GM12878 (cell line): ENCODE data around the gene CLEC16A. TPM values are rescaled to one million over a fixed set of nuclear protein-coding genes. Genes with fewer than 3 reads are reported as not detected.

Source experiments
- ATAC-seq: fragments of 200-7000 bp; cut with Tn5 transposase; 3 replicates; pipeline ENCODE4 v1.9.1; 2020; ENCODE audit warnings: mild to moderate bottlenecking, moderate library complexity
- BruUV-seq: library from RNA; stranded (reverse); fragments of 400-500 nt; replicated peaks from 2 replicates; lab custom pipeline; 2021; lab: Mats Ljungman, UMichigan
- CTCF ChIA-PET: fragments of 300-600 bp; sonication (Branson Sonifier 250); formaldehyde crosslinking; extraction: SDS; loops from one replicate; lab custom pipeline; 2021; ENCODE audit warnings: inconsistent platforms; lab: Yijun Ruan, JAX
- POLR2A ChIA-PET: fragments of 350-600 bp; formaldehyde crosslinking; extraction: SDS; loops from one replicate; lab custom pipeline; 2021; ENCODE audit warnings: inconsistent platforms; lab: Charles Lee
- RAD21 ChIA-PET: fragments of 300-600 bp; sonication (Branson Sonifier 250); formaldehyde crosslinking; loops from one replicate; lab custom pipeline; 2023; ENCODE audit warnings: antibody characterized with exemption; ENCODE audit not compliant: unreplicated experiment; lab: Charles Lee
- SMC1A ChIA-PET: fragments of 300-600 bp; sonication (Branson Sonifier 250); formaldehyde crosslinking; loops from one replicate; lab custom pipeline; 2023; ENCODE audit not compliant: unreplicated experiment, uncharacterized antibody; lab: Charles Lee
- DNase-seq: peaks from one replicate; pipeline ENCODE4 v3.0.0-alpha.2; 2011; ENCODE audit warnings: low read depth, low spot score
- FAIRE-seq: peaks from 3 replicates; lab custom pipeline; 2011; peaks lifted over from hg19 to GRCh38; lab: Jason Lieb, UNC
- H2AFZ ChIP-seq: 2 replicates; pipeline ENCODE4 v1.6.0; 2011; ENCODE audit warnings: low read depth, low read length, control low read depth; ENCODE audit not compliant: control insufficient read depth
- H3K27ac ChIP-seq: 2 replicates; pipeline ENCODE4 v1.5.1; 2011; ENCODE audit warnings: control low read depth; ENCODE audit not compliant: control insufficient read depth, insufficient read depth
- H3K27me3 ChIP-seq, 2 experiments: replicated peaks in 1 of 2; 2 replicates each; pipeline versions ENCODE4 v1.6.0 to v1.6.1; 2011; ENCODE audit warnings: low read length in 1 of 2; ENCODE audit not compliant: control insufficient read depth in 2 of 2, insufficient read depth in 2 of 2
- H3K36me3 ChIP-seq, 2 experiments: 2 replicates each; pipeline ENCODE4 v1.5.1; 2011; ENCODE audit warnings: low read length in 1 of 2; ENCODE audit not compliant: control insufficient read depth in 2 of 2, insufficient read depth in 2 of 2
- H3K4me1 ChIP-seq: 2 replicates; pipeline ENCODE4 v1.6.1; 2011; ENCODE audit warnings: mild to moderate bottlenecking, low read length, moderate library complexity, mixed read lengths; ENCODE audit not compliant: control insufficient read depth, insufficient read depth
- H3K4me2 ChIP-seq: 2 replicates; pipeline ENCODE4 v1.6.0; 2011; ENCODE audit warnings: control low read depth; ENCODE audit not compliant: control insufficient read depth, insufficient read depth
- H3K4me3 ChIP-seq: fragments of 200-600 bp; sonication (generic); 2 replicates; pipeline ENCODE4 v1.5.1; 2016
- H3K79me2 ChIP-seq: 2 replicates; pipeline ENCODE4 v1.6.0; 2011; ENCODE audit warnings: low read length; ENCODE audit not compliant: control insufficient read depth, insufficient read depth
- H3K9ac ChIP-seq: 2 replicates; pipeline ENCODE4 v1.8.0; 2011; ENCODE audit warnings: low read length, control low read depth, mixed read lengths; ENCODE audit not compliant: control insufficient read depth, insufficient read depth
- H3K9me3 ChIP-seq: replicated peaks from 3 replicates; pipeline ENCODE4 v1.5.1; 2011; ENCODE audit warnings: mild to moderate bottlenecking, low read length; ENCODE audit not compliant: control insufficient read depth, insufficient read depth
- H4K20me1 ChIP-seq: 2 replicates; pipeline ENCODE4 v1.6.0; 2011; ENCODE audit not compliant: control insufficient read depth, insufficient read depth
- CBX5 ChIP-seq: sonication (generic); IDR thresholded peaks from 2 replicates; pipeline ENCODE4 v1.6.1; 2016; ENCODE audit warnings: low read depth, moderate library complexity, mild to moderate bottlenecking, inconsistent platforms
- CREM ChIP-seq: IDR thresholded peaks from 2 replicates; pipeline ENCODE4 v1.6.1; 2014; ENCODE audit warnings: antibody characterized with exemption, low read depth
- CTCF ChIP-seq, 3 experiments: IDR thresholded peaks in 2 of 3; conservative IDR thresholded peaks in 1 of 3; 2 replicates each; pipeline ENCODE4 v1.5.1; 2011; ENCODE audit warnings: low read depth in 3 of 3, low read length in 3 of 3, mild to moderate bottlenecking in 3 of 3, control low read depth in 2 of 3, moderate library complexity in 2 of 3, inconsistent platforms in 1 of 3, mixed read lengths in 1 of 3; ENCODE audit not compliant: control insufficient read depth in 2 of 3, insufficient read depth in 1 of 3; ENCODE audit errors: extremely low read depth in 1 of 3
- EP300 ChIP-seq, 2 experiments: fragments of 150-350 bp in 1 of 2; IDR thresholded peaks; 2 replicates each; pipeline ENCODE4 v1.6.1; 2011 to 2012; ENCODE audit warnings: low read depth in 2 of 2, low read length in 2 of 2, borderline replicate concordance in 1 of 2, improper control_type of control experiment in 1 of 2, inconsistent platforms in 1 of 2; ENCODE audit not compliant: control insufficient read depth in 1 of 2
- EZH2 ChIP-seq: IDR thresholded peaks from 2 replicates; pipeline ENCODE4 v1.6.1; 2012; ENCODE audit warnings: low read depth, mild to moderate bottlenecking, control low read depth, inconsistent platforms, low read length, borderline replicate concordance; ENCODE audit not compliant: control insufficient read depth
- HDAC2 ChIP-seq: fragments of 200-600 bp; sonication (generic); IDR thresholded peaks from 2 replicates; pipeline ENCODE4 v1.6.1; 2017
- IKZF2 ChIP-seq, 2 experiments: fragments of 450-650 bp; IDR thresholded peaks; 2 replicates each; pipeline ENCODE4 v1.6.1; 2017; ENCODE audit warnings: mild to moderate bottlenecking in 2 of 2, moderate library complexity in 2 of 2
- IRF3 ChIP-seq: fragments of 450-650 bp; IDR thresholded peaks from 2 replicates; pipeline ENCODE4 v1.6.1; 2014; ENCODE audit warnings: mild to moderate bottlenecking
- JUND ChIP-seq: IDR thresholded peaks from 2 replicates; pipeline ENCODE4 v1.6.1; 2012; ENCODE audit warnings: low read depth, mild to moderate bottlenecking, low read length, improper control_type of control experiment, moderate library complexity
- MXI1 ChIP-seq: fragments of 150-350 bp; IDR thresholded peaks from 2 replicates; pipeline ENCODE4 v1.6.1; 2011; ENCODE audit warnings: low read depth, mild to moderate bottlenecking, inconsistent platforms, low read length, improper control_type of control experiment
- NFYA ChIP-seq: IDR thresholded peaks from 2 replicates; pipeline ENCODE4 v1.6.1; 2011; ENCODE audit warnings: low read depth, mild to moderate bottlenecking, low read length, improper control_type of control experiment, borderline replicate concordance
- PAX8 ChIP-seq: fragments of 450-650 bp; IDR thresholded peaks from 2 replicates; pipeline ENCODE4 v1.6.1; 2017; ENCODE audit warnings: mild to moderate bottlenecking, moderate library complexity
- RAD51 ChIP-seq: fragments of 450-650 bp; IDR thresholded peaks from 2 replicates; pipeline ENCODE4 v1.6.1; 2016; ENCODE audit warnings: moderate library complexity, mild to moderate bottlenecking, inconsistent platforms
- RELA ChIP-seq: fragments of 450-650 bp; IDR thresholded peaks from 2 replicates; pipeline ENCODE4 v1.8.0; 2014; ENCODE audit warnings: borderline replicate concordance; ENCODE audit not compliant: partially characterized antibody
- STAT3 ChIP-seq: IDR thresholded peaks from 2 replicates; pipeline ENCODE4 v1.6.1; 2011; ENCODE audit warnings: low read depth, low read length, improper control_type of control experiment
- YBX1 ChIP-seq: fragments of 450-650 bp; IDR thresholded peaks from 2 replicates; pipeline ENCODE4 v1.6.1; 2016; ENCODE audit warnings: antibody characterized with exemption
- YY1 ChIP-seq: IDR thresholded peaks from 2 replicates; pipeline ENCODE4 v1.6.1; 2011; ENCODE audit warnings: low read depth, mild to moderate bottlenecking, low read length
- ZNF384 ChIP-seq: IDR thresholded peaks from 2 replicates; pipeline ENCODE4 v1.6.1; 2012; ENCODE audit warnings: low read depth, mild to moderate bottlenecking, low read length, improper control_type of control experiment, borderline replicate concordance
- WGBS: methylation state at CpG from one replicate; pipeline ENCODE4 v1.1.6; 2016; ENCODE audit warnings: low lambda C conversion rate; ENCODE audit not compliant: insufficient replicate concordance, insufficient coverage; ENCODE audit errors: missing lambda C conversion rate; 5-methylcytosine and 5-hydroxymethylcytosine counted together
- in situ Hi-C: fragments of 300-500 bp; cut with MboI; formaldehyde crosslinking; loops from 9 replicates; pipeline ENCODE4 v1.14.3; 2018; ENCODE audit warnings: mixed read lengths
- intact Hi-C: fragments of 100-400 bp; cut with micrococcal nuclease; formaldehyde crosslinking; loops from one replicate; pipeline ENCODE4 v1.14.2; 2022; ENCODE audit not compliant: unreplicated experiment
- polyA plus RNA-seq, 11 experiments: library from polyadenylated mRNA; depleted of rRNA in 4 of 11; unstranded in 6 of 11; stranded (reverse) in 5 of 11; fragments of >200 nt; fragmentation: Nextera tagmentation in 4 of 11; fragmentation: Illumina TruSeq in 1 of 11; extraction: Ambion mirVana in 4 of 11; extraction: Trizol in 1 of 11; gene quantifications; 1 replicate in 1 of 11; 2 replicates in 10 of 11; pipeline versions ENCODE4 v1.2.1 to v1.2.3, GENCODE V29; 2011 to 2016; ENCODE audit warnings: inconsistent platforms in 2 of 11, missing spikeins in 2 of 11, low read depth in 1 of 11
- total RNA-seq, 4 experiments: library from RNA; depleted of rRNA in 3 of 4; stranded (reverse); fragments of >200 nt in 3 of 4; fragmentation: Illumina TruSeq in 1 of 4; extraction: Trizol in 1 of 4; gene quantifications; 2 replicates each; pipeline versions ENCODE4 v1.2.1 to v1.2.3, GENCODE V29; 2013 to 2021
- TF ChIP-seq, protein P1 (sequence below): fragments of 450-650 bp; IDR thresholded peaks from 2 replicates; pipeline ENCODE4 v1.6.1; 2017; ENCODE audit warnings: low read depth, mild to moderate bottlenecking, moderate library complexity

Gene CLEC16A
- total and polyA plus RNA-seq, 10 of the 15 experiments (the other 5 are each of a cell fraction or from before 2014, with no cell fraction given): 1.5 to 28.8 (median 19.2) TPM

DNA sequence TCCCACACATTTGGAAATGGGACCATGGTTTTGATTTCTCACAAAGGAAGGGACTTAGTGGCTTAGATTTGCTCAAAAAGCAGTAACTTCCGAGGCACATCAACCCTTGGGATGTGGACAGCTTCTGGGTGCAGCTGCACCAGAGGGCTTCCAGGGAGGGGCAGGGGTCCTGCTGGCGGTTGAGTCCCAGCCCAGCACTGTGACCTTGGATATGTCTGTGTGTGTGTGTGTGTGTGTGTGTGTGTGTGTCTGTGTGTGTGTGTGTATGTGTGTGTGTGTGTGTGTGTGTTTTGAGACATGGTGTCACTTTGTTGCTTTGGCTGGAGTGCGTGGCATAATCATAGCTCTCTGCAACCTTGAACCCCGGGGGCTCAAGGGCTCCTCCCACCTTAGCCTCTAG is 130.8 kb downstream of the CLEC16A start:
- no TSS peak for BruUV-seq
- no peak overlapping the region for H3K9ac ChIP-seq
- no peak for TF ChIP-seq ZNF384
- no peak for TF ChIP-seq JUND
- no peak for TF ChIP-seq YY1
- TF ChIP-seq PAX8: no peak
- no peak for TF ChIP-seq YBX1
- TF ChIP-seq RAD51: no peak
- TF ChIP-seq CTCF (IDR thresholded peaks at IDR 0.05 in 2 of 3, conservative IDR thresholded peaks at IDR 0.05 in 1 of 3; ENCODE audit: control insufficient read depth in 2 of 3, extremely low read depth in 1 of 3, insufficient read depth in 1 of 3, low read depth in 3 of 3, low read length in 3 of 3): no peak
- no peak for TF ChIP-seq NFYA
- TF ChIP-seq HDAC2: no peak
- no peak for TF ChIP-seq MXI1
- TF ChIP-seq CREM: no peak
- TF ChIP-seq EP300 (IDR thresholded peaks at IDR 0.05; ENCODE audit: borderline replicate concordance in 1 of 2, control insufficient read depth in 1 of 2, low read depth in 2 of 2, low read length in 2 of 2): no peak
- TF ChIP-seq, protein P1, sequence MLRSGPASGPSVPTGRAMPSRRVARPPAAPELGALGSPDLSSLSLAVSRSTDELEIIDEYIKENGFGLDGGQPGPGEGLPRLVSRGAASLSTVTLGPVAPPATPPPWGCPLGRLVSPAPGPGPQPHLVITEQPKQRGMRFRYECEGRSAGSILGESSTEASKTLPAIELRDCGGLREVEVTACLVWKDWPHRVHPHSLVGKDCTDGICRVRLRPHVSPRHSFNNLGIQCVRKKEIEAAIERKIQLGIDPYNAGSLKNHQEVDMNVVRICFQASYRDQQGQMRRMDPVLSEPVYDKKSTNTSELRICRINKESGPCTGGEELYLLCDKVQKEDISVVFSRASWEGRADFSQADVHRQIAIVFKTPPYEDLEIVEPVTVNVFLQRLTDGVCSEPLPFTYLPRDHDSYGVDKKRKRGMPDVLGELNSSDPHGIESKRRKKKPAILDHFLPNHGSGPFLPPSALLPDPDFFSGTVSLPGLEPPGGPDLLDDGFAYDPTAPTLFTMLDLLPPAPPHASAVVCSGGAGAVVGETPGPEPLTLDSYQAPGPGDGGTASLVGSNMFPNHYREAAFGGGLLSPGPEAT: no peak
- TF ChIP-seq IRF3: no peak
- TF ChIP-seq STAT3: no peak
- no peak for TF ChIP-seq CBX5
- no peak for TF ChIP-seq IKZF2 (IDR thresholded peaks at IDR 0.05)
- no peak for TF ChIP-seq RELA
- TF ChIP-seq EZH2: no peak
- no peaks in the 10 kb centered on the region for H3K9me3 ChIP-seq
- no peaks in the 10 kb centered on the region; a peak in 2 of 4 replicates for H3K36me3 ChIP-seq
- no peak overlapping the region for H2AFZ ChIP-seq
- no peak overlapping the region for H3K4me2 ChIP-seq
- SMC1A ChIA-PET: interaction anchor here (0.6 to 2.2 kb wide), 18 partner anchors 8 to 281 kb away, joined by 3 to 22 read pairs (median 5); no protein-coding TSS in a partner anchor
- H4K20me1 ChIP-seq: no peaks in the 10 kb centered on the region
- H3K4me3 ChIP-seq: no peak overlapping the region
- CTCF ChIA-PET: interaction anchor here (1.1 to 2.2 kb wide), 5 partner anchors 32 to 281 kb away, joined by 3 to 15 read pairs (median 6); partner anchors contain the start of gene SOCS1
- H3K79me2 ChIP-seq: no peaks in the 10 kb centered on the region
- no peak overlapping the region for H3K27ac ChIP-seq
- peaks cover 46% of the 10 kb centered on the region for H3K4me1 ChIP-seq
- POLR2A ChIA-PET: interaction anchor here (0.5 to 1.5 kb wide), 7 partner anchors 9 to 178 kb away, joined by 3 to 10 read pairs (median 5); no protein-coding TSS in a partner anchor
- no peak for FAIRE-seq
- intact Hi-C loops: loop anchor here (5.0 to 10.0 kb wide), 5 partner anchors 93 to 280 kb away; partner anchors contain the start of gene SOCS1
- RAD21 ChIA-PET: interaction anchor here (0.5 to 2.1 kb wide), 14 partner anchors 20 to 180 kb away, joined by 3 to 19 read pairs (median 6); partner anchors contain the start of gene SOCS1
- no peak for DNase-seq
- WGBS: 100% methylated on average over 3 of the region's 4 CpGs
- no peaks in the 10 kb centered on the region for H3K27me3 ChIP-seq
- no peak for ATAC-seq
- in situ Hi-C loops: no loop called here
